HepG2 (cell line): ENCODE data around the gene NET1. TPM values are rescaled to one million over a fixed set of nuclear protein-coding genes. Genes with fewer than 3 reads are reported as not detected.
A peak's percentile ranks its signal among the peaks of the same experiment; 100 is the strongest.

Experiments
- CREBL2 ChIP-seq: sonication (generic); formaldehyde crosslinking; IDR thresholded peaks from 2 replicates; pipeline ENCODE4 v1.8.1; 2023; ENCODE audit warnings: missing genetic modification reagents, mild to moderate bottlenecking, borderline replicate concordance
- CSRNP2 ChIP-seq: sonication (generic); formaldehyde crosslinking; conservative IDR thresholded peaks from 2 replicates; pipeline ENCODE4 v1.8.0; 2022; ENCODE audit warnings: low read depth, missing genetic modification reagents
- DZIP1 ChIP-seq: sonication (generic); formaldehyde crosslinking; IDR thresholded peaks from 2 replicates; pipeline ENCODE4 v1.5.0; 2020; ENCODE audit warnings: mild to moderate bottlenecking, missing genetic modification reagents
- ETV6 ChIP-seq: sonication (generic); formaldehyde crosslinking; conservative IDR thresholded peaks from 2 replicates; pipeline ENCODE4 v1.4.0; 2020; ENCODE audit warnings: missing genetic modification reagents
- HNRNPUL1 ChIP-seq: fragments of 200-400 bp; formaldehyde crosslinking; IDR thresholded peaks from 2 replicates; pipeline ENCODE4 v1.6.1; 2017; ENCODE audit warnings: low read depth, mild to moderate bottlenecking, low read length, moderate library complexity
- IRX3 ChIP-seq: sonication (generic); formaldehyde crosslinking; IDR thresholded peaks from 2 replicates; pipeline ENCODE4 v1.8.1; 2023; ENCODE audit warnings: mild to moderate bottlenecking, low read depth, missing genetic modification reagents, borderline replicate concordance
- KDM1A ChIP-seq: IDR thresholded peaks from 2 replicates; pipeline ENCODE4 v1.6.1; 2016; ENCODE audit warnings: missing compliant biosample characterization
- KLF9 ChIP-seq: IDR thresholded peaks from 2 replicates; pipeline ENCODE4 v1.6.1; 2016; ENCODE audit warnings: low read depth
- LRRFIP1 ChIP-seq: sonication (generic); formaldehyde crosslinking; conservative IDR thresholded peaks from 2 replicates; pipeline ENCODE4 v1.4.0; 2020; ENCODE audit warnings: missing genetic modification reagents
- NPAS2 ChIP-seq: sonication (generic); formaldehyde crosslinking; IDR thresholded peaks from 2 replicates; pipeline ENCODE4 v1.8.0; 2022; ENCODE audit warnings: mild to moderate bottlenecking, missing genetic modification reagents, borderline replicate concordance
- RARG ChIP-seq: sonication (generic); formaldehyde crosslinking; IDR thresholded peaks from 2 replicates; pipeline ENCODE4 v1.4.0; 2020; ENCODE audit warnings: low read depth, mild to moderate bottlenecking, missing genetic modification reagents
- SIX1 ChIP-seq: sonication (generic); formaldehyde crosslinking; IDR thresholded peaks from 2 replicates; pipeline ENCODE4 v1.4.0; 2020; ENCODE audit warnings: missing genetic modification reagents, borderline replicate concordance
- ZBTB7B ChIP-seq: sonication (generic); formaldehyde crosslinking; IDR thresholded peaks from 2 replicates; pipeline ENCODE4 v1.4.0; 2020; ENCODE audit warnings: missing genetic modification reagents
- ZNF18 ChIP-seq: sonication (generic); formaldehyde crosslinking; IDR thresholded peaks from 2 replicates; pipeline ENCODE4 v1.8.0; 2022; ENCODE audit warnings: mild to moderate bottlenecking, missing genetic modification reagents; ENCODE audit not compliant: insufficient replicate concordance
- ZNF317 ChIP-seq: sonication (generic); formaldehyde crosslinking; IDR thresholded peaks from 2 replicates; pipeline ENCODE4 v1.5.0; 2020; ENCODE audit warnings: mild to moderate bottlenecking, missing genetic modification reagents
- ZNF660 ChIP-seq: sonication (generic); formaldehyde crosslinking; IDR thresholded peaks from 2 replicates; pipeline ENCODE4 v1.5.1; 2020; ENCODE audit warnings: mild to moderate bottlenecking, low read depth, missing genetic modification reagents, borderline replicate concordance
- ZNF841 ChIP-seq: sonication (generic); formaldehyde crosslinking; IDR thresholded peaks from 2 replicates; pipeline ENCODE4 v1.8.1; 2023; ENCODE audit warnings: missing genetic modification reagents, borderline replicate concordance
- polyA plus RNA-seq, 8 experiments: library from polyadenylated mRNA; depleted of rRNA in 3 of 8; stranded (reverse) in 7 of 8; unstranded in 1 of 8; fragments of >200 nt; fragmentation: Illumina TruSeq in 4 of 8; extraction: Trizol in 4 of 8; gene quantifications; 2 replicates each; pipeline versions ENCODE4 v1.2.1 to v1.2.3, GENCODE V29; 2011 to 2016; ENCODE audit warnings: low read depth in 4 of 8, missing spikeins in 1 of 8, mixed read lengths in 1 of 8; ENCODE audit not compliant: insufficient read depth in 1 of 8
- total RNA-seq, 5 experiments: library from RNA; depleted of rRNA; stranded (reverse); fragments of >200 nt; fragmentation: Illumina TruSeq; extraction: Trizol; gene quantifications; 2 replicates each; pipeline ENCODE4 v1.2.3, GENCODE V29; 2016; ENCODE audit warnings: low read depth in 1 of 5

NET1 gene
- total and polyA plus RNA-seq, 2 of the 13 experiments (the other 11 are each of a cell fraction or from before 2014, with no cell fraction given) = 48.1 to 65.8 TPM

- TF ChIP-seq SIX1 (no peak), CREBL2 (CRISPR knock-in tag) (no peak), ZBTB7B (CRISPR knock-in tag) (peak; percentile 90), NPAS2 (CRISPR knock-in tag) (no peak), RARG (no peak), ZNF660 (no peak), LRRFIP1 (CRISPR knock-in tag) (no peak), ETV6 (CRISPR knock-in tag) (no peak), ZNF18 (CRISPR knock-in tag) (no peak), IRX3 (CRISPR knock-in tag) (no peak), ZNF841 (CRISPR knock-in tag) (no peak), CSRNP2 (no peak), KDM1A (CRISPR knock-in tag) (no peak), HNRNPUL1 (no peak), KLF9 (CRISPR knock-in tag) (no peak), DZIP1 (no peak), ZNF317 (no peak)
These were observed 81.3 kb downstream of the NET1 start (continued) for GRCh38 chr10:5493691-5494090.
